A673 (cell line): ENCODE results near the gene CT45A1.

Experiments used
- CTCF ChIP-seq: fragments of 300-800, 200-600 bp; sonication (generic); conservative IDR thresholded peaks from 2 replicates; pipeline ENCODE4 v1.5.1; 2017; ENCODE audit warnings: low read depth, mild to moderate bottlenecking, antibody characterized with exemption, low read length, moderate library complexity, mixed read lengths
- EZH2 ChIP-seq: fragments of 200-600 bp; sonication (generic); IDR thresholded peaks from 2 replicates; pipeline ENCODE4 v1.6.1; 2017; ENCODE audit warnings: borderline replicate concordance, low read depth, mild to moderate bottlenecking, mixed read lengths, antibody characterized with exemption, low read length; ENCODE audit not compliant: poor library complexity, severe bottlenecking

- TF ChIP-seq CTCF (0 out of 2 replicates have a peak, but pooled peaks have one; percentile 15), EZH2 (no peak)
These were observed 15.8 kb upstream of the CT45A1 start for GRCh38 chrX:135697601-135698000.
